Hindlimb muscle (tissue), 1 donor: ENCODE data around the gene KLHL40. TPM values are rescaled to one million over a fixed set of nuclear protein-coding genes. Genes with fewer than 3 reads are reported as not detected.

Experiments
- DNase-seq: peaks from one replicate; pipeline ENCODE4 v3.0.0-alpha.2; 2013
- polyA plus RNA-seq: library from polyadenylated mRNA; unstranded; fragments of 120-200 nt; gene quantifications from one replicate; pipeline ENCODE4 v1.2.1, GENCODE V29; 2013; ENCODE audit not compliant: insufficient read length

KLHL40 gene
- polyA plus RNA-seq, 1 donor = 206 TPM

DNA sequence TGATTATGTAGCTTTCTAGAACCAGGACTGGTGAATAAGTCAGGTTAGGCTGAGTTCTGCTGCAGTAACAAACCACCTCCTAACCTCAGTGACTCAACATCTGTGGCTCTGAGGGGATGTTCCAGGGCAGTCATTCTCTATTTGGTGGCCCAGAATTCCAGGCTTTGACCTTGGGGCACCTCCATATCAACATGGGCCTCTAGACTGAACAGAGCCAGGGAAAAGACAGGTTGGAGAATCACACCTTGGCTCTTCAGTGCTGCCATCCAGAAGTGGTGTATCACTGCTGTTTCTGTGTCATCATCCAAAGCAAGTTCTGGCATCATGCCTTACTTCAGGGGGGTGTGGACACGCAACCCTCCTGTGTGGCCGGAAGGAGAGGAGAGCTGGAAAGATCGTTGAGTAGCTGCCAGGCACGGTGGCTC lies 16.5 kb upstream of the KLHL40 start:
- DNase-seq = no peak

- no peak for DNase-seq
Measured at GRCh38 chr3:42670051-42670576, 15.2 kb upstream of the KLHL40 start.

DNA sequence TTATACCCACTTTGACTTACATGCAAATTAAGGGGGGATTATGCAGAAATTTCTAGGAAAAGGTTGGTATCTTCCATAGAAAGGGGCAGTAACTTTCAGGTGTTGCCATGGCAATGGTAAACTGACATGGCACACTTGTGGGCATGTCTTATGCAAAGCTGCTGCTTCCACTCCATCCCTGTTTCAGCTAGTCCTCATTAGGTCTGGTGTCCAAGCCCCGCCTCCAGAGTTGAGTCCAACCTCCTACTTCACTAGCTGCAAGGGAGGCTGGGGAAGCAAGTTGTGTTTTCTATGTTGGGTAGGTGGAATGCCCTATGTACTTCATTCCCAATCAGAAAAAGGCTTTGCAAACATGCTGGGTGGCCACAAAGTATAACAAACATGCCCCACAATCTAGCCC lies 14.7 kb upstream of the KLHL40 start:
- DNase-seq = no peak

DNA sequence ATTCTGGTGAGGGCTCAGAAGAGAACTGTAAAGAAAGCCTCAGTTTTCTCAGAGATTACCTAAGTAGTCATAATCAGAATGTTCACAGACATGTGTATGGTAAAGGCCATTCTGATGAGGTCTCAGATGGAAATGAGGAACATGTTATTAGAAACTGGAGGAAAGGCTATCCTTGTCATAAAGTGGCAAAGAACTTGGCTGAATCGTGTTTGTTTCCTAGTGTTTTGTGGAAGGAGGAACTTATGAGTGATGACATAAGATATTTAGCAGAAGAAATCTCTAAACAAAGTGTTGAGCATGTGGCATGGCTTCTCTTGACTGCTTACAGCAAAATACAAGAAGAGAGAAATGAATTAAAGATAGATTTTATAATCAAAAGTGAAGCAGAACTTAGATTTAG lies 12.8 kb upstream of the KLHL40 start:
- DNase-seq = no peak

- DNase-seq = no peak
Measured at GRCh38 chr3:42673082-42673481, 12.3 kb upstream of the KLHL40 start.

DNA sequence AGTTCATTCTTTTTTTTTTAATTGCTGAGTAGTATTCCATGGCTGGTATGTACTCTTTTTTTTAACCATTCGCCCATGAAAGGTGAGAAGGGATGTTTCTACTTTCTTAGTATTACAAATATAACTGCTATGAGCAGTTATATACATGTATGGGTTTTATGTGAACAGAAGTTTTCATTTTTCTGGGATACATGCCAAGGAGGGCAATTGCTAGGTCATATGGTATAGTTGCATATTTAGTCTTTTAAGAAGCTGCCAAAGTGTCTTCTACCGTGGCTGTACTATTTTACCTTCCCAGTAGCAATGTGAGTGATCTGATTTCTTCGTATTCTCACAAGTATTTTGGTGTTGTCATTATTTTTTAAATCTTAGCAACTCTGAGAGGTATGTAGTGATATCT lies 11.2 kb upstream of the KLHL40 start:
- no peak for DNase-seq

GRCh38 chr3:42675909-42676308 lies 9.4 kb upstream of the KLHL40 start:
- DNase-seq = no peak

DNA sequence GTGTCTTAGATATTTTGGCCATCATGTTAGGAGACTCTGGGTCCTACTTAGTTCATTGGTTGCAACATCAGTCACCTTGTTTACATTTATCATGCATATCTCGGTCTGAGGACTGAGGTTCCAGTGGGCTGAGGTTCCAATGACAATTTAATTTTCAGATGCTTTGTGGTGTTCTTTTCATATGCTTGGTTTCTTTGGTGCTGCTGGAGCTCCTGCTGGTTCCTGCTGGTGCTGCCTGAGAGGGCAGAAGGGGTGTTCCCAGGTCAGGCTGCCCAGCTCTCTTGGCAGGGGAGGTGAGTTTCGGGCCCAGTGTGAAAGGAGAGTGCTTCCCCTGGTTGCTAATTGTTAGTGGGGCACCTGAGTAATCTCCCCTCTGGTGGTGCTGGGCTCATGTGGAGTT lies 6.9 kb upstream of the KLHL40 start:
- no peak for DNase-seq

DNA sequence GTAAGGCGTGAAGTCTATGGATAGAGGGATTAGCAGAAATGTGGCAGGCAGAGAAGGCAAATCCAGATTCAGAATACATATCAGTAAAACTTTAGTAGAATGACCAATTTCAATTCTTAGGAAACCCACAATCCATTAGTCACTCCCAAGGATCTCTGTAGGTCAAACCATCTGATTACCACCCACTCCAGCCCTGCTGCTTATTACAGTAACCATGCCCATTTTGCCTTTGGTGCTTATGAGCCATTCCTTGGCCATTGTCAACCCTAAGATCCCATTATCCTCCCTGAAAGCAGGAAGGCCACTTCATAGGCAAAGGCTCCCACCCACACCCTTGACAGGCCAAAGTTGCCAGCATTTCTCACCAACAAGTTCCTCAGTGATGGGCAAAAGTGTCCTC lies 5.1 kb upstream of the KLHL40 start:
- DNase-seq = no peak

DNA sequence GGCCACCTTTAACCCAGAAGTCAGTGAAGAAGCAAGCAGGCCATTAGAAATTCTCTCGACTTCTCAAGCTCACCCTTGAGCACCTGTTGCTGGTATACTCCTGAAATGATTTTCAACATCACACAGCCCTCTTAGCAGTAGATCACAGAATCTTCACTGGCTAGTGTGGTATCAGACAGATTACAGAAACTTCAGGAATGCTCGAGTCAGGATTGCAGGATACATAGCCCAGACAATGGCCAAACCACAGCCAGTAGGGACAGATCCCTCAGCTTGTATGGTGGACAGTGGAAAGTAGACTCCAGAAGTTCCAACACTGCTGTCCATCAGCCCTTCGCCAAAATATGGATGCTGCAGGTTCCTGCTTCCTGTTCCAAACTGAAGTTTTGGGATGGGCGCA lies 4.5 kb upstream of the KLHL40 start:
- DNase-seq = no peak

DNA sequence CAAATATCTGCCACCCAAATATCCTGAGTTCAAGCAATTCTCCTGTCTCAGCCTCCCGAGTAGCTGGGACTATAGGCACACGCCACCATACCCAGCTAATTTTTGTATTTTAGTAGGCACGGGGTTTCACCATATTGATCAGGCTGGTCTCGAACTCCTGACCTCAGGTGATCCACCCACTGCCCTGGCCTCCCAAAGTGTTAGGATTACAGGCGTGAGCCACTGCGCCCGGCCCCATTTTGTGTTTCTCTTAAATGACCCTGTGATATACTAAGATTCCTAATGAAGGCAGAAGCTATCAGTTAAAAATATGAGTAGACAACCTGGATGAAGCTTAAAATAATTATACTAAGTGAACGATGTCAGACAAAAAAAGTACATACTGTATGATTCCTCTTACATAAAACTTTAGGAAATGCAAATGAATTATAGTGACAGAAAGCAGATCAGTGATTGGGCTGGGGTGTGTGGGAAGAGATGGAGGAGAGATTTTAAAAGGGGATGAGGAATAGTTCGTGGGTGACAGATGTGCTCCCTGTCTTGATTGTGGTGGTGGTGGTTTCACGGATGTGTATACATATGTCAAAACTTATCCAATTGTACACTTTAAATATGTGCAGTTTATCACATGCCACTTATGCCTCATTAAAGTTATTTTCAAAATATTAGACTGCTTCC lies 3.8 kb upstream of the KLHL40 start:
- no peak for DNase-seq

GRCh38 chr3:42682301-42683070 lies 2.9 kb upstream of the KLHL40 start:
- DNase-seq = no peak

DNA sequence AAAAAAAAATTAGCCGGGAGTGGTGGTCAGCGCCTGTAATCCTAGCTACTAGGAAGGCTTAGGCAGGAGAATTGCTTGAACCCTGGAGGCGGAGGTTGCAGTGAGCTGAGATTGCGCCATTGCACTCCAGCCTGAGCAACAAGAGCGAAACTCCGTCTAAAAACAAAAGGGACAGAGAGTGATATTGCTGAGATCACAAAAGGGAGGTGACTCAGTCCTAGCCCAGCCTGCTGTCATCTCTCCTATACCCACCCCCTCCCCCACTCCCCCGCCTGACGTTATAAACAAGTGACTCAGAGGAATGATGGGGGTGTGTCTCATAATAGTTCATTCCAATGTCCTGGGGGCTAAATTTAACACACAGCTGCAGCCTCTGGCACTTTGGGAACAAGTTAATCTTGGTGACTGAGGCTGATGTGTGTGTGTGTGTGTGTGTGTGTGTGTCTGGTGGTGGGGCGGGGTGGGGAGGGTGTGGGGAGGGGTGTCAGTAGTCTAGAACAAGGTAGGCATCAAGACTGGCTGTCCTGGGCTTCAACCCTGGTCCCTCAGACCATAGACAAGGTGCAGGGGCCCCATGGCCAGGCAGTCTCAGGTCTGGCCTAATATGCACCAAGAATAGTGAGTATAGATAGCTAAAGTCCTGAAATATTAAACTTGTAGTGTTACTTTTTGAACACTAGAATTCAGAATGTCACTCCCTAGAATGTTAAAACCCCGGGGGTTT lies 1.3 kb upstream of the KLHL40 start:
- no peak for DNase-seq

DNA sequence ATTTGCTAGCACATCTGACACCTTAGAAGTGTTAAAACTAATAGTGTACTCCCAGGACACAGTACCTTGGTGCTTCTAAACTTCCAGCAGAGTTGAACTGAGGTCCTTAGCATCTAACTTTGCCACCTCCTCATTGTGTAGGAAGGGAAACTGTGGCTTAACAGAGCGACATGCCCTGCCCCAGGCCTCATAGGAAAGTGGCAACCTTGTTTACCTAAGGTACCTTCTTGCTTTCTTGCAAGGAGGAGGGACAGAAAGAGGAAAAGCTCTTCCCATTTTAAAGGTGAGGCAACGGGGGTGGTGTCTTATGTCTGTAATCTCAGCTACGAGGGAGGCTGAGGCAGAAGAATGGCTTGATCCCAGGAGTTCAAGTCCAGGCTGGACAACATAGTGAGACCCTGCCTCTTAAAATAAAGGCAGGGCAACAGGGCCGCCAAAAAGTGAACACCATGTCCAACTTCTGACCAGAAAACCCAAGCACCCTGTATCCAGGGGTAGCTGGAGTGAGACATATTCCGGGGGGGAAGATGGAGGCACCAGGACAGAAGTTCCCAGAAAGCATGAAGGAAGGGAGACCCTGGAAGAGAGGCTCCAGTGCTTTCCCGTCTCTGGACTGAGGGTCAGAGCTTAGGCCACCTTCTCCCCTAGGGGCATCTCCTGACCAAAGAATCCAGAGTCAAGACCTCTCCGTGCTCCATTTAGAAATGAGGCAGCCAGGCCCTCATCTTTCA lies 540 bp upstream of the KLHL40 start:
- no peak for DNase-seq

DNA sequence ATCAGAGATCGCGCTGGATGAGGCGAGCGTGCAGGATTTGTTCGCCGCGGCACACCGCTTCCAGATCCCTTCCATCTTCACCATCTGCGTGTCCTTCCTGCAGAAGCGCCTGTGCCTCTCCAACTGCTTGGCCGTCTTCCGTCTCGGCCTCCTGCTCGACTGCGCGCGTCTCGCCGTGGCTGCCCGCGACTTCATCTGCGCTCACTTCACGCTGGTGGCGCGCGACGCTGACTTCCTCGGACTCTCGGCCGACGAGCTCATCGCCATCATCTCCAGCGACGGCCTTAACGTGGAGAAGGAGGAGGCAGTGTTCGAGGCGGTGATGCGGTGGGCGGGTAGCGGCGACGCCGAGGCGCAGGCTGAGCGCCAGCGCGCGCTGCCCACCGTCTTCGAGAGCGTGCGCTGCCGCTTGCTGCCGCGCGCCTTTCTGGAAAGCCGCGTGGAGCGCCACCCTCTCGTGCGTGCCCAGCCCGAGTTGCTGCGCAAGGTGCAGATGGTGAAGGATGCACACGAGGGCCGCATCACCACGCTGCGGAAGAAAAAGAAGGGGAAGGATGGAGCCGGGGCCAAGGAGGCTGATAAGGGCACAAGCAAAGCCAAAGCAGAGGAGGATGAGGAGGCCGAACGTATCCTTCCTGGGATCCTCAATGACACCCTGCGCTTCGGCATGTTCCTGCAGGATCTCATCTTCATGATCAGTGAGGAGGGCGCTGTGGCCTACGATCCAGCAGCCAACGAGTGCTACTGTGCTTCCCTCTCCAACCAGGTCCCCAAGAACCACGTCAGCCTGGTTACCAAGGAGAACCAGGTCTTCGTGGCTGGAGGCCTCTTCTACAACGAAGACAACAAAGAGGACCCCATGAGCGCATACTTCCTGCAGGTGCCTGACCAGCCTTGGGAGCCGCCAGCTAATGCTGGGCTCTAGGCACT lies 819 bp downstream of the KLHL40 start:
- DNase-seq = no peak

DNA sequence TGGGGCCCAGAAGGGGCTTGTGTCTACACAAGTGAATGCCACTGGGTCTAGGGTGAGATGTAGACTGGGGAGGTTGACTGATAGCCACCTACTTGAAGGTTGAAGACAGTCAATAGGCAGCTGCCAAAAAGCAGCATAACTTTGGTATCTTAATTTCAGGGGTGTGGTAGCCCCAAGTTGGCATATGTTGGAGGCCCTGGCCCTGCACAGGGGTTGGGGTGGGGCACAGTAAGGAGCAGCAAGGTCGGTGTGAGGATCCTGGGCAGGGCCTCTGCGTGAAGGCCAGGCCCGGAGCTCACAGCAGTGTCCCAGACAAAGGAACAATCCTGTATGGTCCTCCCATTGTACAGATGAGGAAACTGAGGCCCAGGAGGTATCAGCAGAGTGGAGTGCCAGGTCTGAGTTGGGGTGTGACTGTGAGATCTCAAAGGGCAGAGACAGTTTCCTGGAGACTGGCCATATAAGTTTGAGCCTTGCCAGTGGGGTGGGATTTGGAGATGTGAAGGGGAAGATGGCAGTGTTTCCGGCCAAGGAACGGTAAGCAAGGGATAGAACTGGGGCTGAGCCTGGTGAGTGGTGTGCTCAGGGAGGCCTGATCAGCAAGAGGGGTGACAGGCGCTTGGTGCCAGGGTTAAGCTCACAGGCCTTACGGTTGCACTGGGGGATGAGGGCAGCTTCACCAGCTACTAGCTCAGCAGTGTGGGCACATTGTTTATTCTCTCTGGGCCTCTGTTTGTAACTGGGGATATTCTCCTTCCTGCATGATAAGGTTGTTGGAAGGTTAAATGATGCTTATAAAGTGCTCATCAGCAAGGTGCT lies 1.7 kb downstream of the KLHL40 start:
- no peak for DNase-seq

- DNase-seq = no peak
Measured at GRCh38 chr3:42688016-42688415, 2.7 kb downstream of the KLHL40 start.

DNA sequence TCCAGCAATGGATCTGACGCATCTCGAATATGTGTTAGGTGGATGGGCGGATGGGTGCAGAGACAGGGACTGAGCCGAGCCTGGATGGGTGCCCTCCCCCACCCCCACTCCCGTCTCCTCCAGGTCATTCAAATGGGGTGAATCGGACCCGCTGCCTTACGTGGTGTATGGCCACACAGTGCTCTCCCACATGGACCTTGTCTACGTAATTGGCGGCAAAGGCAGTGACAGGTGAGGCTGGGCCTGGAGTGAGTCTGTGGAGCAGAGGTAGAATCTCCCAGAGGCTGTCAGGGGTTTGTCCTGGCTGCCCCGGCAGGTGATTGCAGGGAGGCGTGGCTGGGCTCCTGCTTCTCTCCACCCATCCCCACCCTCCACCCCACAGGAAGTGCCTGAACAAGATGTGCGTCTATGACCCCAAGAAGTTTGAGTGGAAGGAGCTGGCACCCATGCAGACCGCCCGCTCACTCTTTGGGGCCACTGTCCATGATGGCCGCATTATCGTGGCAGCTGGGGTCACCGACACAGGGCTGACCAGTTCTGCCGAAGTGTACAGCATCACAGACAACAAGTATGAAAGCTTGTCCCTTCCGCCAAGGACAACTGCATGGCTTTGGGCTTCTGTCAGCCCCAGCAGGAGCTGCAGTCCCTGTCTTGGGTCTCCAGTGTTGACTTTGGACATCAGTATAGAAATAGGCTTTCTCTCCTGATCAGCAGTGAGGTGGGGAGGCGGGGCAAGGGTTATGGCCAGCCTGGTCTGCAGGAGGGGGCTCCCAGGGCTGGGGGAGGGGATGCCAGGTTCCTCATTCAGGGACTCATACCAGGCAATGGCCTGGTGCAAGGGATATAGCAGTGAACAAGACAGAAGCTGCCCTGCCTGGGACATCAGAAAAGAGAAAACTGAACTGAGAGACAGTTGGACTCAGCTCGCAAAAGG lies 3.4 kb downstream of the KLHL40 start:
- no peak for DNase-seq

GRCh38 chr3:42689421-42690014 lies 4.2 kb downstream of the KLHL40 start:
- no peak for DNase-seq
